NT2/D1 (cell line): ENCODE data around the gene CCPG1.

Experiments used
- SUZ12 ChIP-seq: IDR thresholded peaks from 2 replicates; pipeline ENCODE4 v1.6.1; 2011; ENCODE audit not compliant: insufficient read length, insufficient read depth; ENCODE audit errors: extremely low read depth
- YY1 ChIP-seq: IDR thresholded peaks from 2 replicates; pipeline ENCODE4 v1.6.1; 2011; ENCODE audit not compliant: insufficient read length, insufficient read depth
- ZNF274 ChIP-seq: IDR thresholded peaks from 2 replicates; pipeline ENCODE4 v1.6.1; 2011; ENCODE audit warnings: mild to moderate bottlenecking, low read depth, low read length

DNA sequence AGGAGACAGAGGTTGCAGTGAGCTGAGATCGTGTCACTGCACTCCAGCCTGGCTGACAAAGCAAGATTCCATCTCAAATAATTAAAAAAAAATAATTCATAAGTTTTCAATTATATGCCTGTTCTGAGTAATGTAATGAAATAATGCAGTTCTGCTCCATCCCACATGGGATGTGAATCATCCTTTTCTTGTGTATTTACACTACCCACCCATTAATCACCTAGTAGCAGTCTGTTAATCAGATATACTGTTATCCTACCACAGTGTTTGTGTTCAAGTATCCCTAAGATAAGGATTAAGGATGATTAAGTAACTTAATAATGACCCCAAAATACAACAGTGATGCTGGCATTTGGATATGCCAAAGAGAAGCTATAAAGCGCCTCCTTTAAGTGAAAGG lies 50.4 kb downstream of the CCPG1 start:
- TF ChIP-seq SUZ12 (no peak), YY1 (no peak), ZNF274 (no peak)
